NCI-H2107 (cell line): Measurements from ENCODE around the gene HES2.
"Not testable (repeated sequence)": the region's sequence is repeated elsewhere in the genome, so short reads cannot be mapped to it uniquely, and the experiment has no call there.

Experiments used
- DNase-seq: peaks from one replicate; lab custom pipeline; 2025; lab: John Stamatoyannopoulos, UW

HES2 gene

GRCh38 chr1:6389971-6390370 lies 29.7 kb downstream of the HES2 start:
- DNase-seq = no peak

DNA sequence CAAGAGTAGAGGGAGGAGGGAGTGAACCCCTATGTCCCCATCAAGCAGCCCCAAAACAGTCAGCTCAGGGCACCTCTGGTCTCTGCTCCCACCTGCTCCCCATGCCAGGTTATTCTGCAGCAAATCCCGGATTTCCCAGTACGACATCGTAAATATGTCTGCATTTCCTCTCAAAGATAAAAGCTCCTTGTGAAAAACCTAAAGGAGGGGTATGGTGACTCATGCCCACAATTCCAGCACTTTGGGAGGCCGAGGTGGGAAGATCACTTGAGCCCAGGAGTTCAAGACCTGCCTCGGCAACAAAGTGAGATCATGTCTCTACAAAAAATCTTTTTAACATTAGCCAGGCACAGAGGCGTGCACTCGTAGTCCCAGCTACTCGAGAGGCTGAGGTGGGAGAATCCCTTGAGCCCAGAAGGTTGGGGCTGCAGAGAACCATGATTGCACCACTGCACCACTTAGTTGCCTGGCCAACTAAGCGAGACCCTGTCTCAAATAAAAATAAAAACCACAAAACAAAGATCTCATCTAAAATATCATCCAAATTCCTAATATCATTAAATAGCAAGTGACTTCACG lies 33.3 kb downstream of the HES2 start:
- DNase-seq = no peak

DNA sequence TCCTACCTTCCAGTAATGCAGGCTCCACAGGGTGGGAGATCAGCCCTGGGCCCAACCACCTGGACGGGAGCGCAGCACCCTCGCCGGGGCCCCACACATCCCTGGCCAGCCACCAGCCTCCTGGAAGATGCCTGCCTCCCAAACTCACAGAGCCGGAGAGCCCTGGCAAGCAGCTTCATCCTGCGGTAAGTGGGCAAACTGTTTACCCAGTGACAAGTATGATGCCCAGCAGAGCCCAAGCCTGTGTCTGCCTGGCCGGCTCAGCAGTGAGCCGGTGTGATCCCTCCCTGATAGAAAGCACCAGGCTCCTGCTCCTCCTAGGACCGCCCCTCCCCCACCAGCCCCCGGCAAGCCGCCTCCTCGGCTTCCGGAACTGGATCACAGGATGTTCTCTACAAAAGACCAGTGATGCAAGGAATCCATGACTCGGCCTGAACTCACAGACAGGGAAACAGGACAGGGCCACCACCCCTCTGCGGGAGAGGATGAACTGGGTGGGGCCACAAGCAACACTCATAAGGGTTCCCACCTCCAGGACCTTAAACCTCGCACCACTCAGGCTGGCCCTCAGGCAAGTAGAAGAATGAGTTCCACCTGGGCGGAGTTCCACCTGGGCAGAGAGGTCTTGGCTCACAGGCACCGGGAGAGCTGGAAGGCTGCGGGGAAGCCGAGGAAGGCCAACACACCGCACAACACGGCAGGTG lies 34.1 kb downstream of the HES2 start:
- DNase-seq = no peak

GRCh38 chr1:6384962-6385361 lies 34.8 kb downstream of the HES2 start:
- DNase-seq = no peak

- DNase-seq = no peak
These were observed 35.6 kb downstream of the HES2 start for GRCh38 chr1:6384135-6384534.

- DNase-seq = no peak
These were observed 39.7 kb downstream of the HES2 start for GRCh38 chr1:6380037-6380436.

DNA sequence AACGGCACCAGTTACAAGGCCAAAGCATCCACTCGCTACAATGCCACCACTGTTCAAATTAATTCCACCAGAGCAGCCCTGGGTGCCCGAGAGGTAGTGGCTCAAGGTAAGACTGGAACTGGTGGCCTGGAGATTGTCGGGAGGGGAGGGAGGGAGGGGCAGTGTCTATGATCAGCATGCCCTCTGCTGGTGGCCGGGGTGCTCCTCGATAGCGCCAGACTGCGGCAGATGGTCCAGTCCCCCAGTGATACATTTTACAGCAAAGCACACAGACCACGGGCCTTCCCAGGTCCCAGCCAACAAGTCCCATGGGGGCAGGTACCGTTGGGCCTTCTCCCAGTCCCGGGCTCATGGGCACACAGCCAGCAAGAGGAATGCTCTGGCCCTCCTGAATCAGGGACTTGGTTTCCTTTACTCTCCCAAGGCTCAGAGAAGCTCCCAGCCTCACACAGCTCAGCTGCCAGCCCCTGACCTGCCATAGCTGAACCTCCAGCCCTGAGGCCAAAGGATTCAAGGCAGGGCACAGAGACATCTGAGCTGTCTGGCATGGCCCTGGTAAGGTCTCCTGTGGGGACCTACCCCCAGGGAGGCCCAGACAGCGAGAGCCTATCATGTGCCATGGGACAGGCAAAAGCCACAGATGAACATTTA lies 41.5 kb downstream of the HES2 start:
- no peak for DNase-seq

GRCh38 chr1:6373961-6374720 lies 45.6 kb downstream of the HES2 start:
- DNase-seq = peak; percentile 38

- not testable (repeated sequence) for DNase-seq
These were observed 47.5 kb downstream of the HES2 start for GRCh38 chr1:6372236-6372635.

DNA sequence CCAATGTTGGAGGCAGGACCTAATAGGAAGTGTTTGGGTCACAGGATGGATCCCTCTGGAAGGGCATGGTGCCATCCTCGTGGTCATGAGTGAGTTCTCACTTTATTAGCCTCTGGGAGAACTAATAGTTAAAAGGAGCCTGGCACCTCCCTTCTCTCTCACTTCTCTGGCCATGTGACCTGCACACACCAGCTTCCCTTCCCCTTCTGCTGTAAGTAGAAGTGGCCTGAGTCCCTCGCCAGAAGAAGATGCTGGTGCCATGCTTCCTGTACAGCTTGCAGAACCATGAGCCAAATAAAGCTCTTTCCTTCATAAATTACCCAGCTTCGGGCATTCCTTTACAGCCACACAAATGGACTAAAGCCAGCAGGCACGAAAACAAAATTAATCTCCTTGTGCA lies 49.7 kb downstream of the HES2 start:
- DNase-seq = no peak

GRCh38 chr1:6367381-6368012 lies 52.2 kb downstream of the HES2 start:
- no peak for DNase-seq

DNA sequence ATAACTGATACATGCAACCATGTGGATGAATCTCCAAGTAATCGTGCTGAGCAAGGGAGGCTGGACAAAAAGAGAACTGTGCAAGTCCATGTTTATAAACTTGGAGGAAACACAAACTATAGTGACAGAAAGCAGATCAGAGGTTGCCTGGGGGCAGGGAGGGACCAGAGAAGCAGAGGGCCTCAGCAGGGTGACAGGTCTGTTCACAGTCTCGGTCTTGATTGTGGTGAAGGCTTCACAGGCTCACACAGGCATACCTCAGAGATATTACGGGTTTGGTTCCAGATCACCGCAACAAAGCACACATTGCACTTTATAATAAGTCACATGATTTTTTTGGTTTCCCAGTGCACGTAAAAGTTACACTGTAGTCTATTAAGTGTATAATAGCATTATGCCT lies 54.7 kb downstream of the HES2 start:
- DNase-seq = no peak

- DNase-seq = not testable (repeated sequence)
These were observed 56.4 kb downstream of the HES2 start for GRCh38 chr1:6363085-6363884.
